ENCODE measurements around the gene CSTA. TPM values are rescaled to one million over a fixed set of nuclear protein-coding genes. Genes with fewer than 3 reads are reported as not detected.

CSTA gene
- total and polyA plus RNA-seq, 4 donors: 6.5 to 52.5 (median 31.4) TPM

GRCh38 chr3:122307976-122308375 lies 17.1 kb upstream of the CSTA start:
- H3K36me3 ChIP-seq (ENCODE audit: control insufficient read depth in 4 of 4, insufficient read depth in 4 of 4, low read length in 4 of 4): no peaks in the 10 kb centered on the region
- ATAC-seq (ENCODE audit: insufficient read depth, low FRiP score) (no peak), DNase-seq (no peak)
- TF ChIP-seq CTCF (IDR thresholded peaks at IDR 0.05; ENCODE audit: control extremely low read depth, extremely low read depth): no peak
- peak overlapping the region in 1 of 2 donors; percentile 31 for H3K27ac ChIP-seq (ENCODE audit: low read depth in 1 of 2, low read length in 1 of 2)
- H3K27me3 ChIP-seq (ENCODE audit: control insufficient read depth in 3 of 3, insufficient read depth in 3 of 3, low read length in 2 of 3): peaks cover 0 to 2% (median 0%) of the 10 kb centered on the region in 3 donors
- peaks cover 0 to 2% (median 0%) of the 10 kb centered on the region in 5 donors for H3K4me1 ChIP-seq (ENCODE audit: control insufficient read depth in 5 of 5, insufficient read depth in 5 of 5, low read length in 5 of 5)
- H3K4me3 ChIP-seq: no peak overlapping the region
- no peaks in the 10 kb centered on the region for H3K9me3 ChIP-seq (ENCODE audit: control insufficient read depth in 4 of 4, insufficient read depth in 3 of 4, low read length in 3 of 4)
- no peak overlapping the region for H3K9ac ChIP-seq (ENCODE audit: insufficient read depth in 1 of 2, low read length in 2 of 2)

- ATAC-seq (ENCODE audit: insufficient read depth, low FRiP score) (no peak), DNase-seq (no peak)
- no peak overlapping the region for H3K27ac ChIP-seq (ENCODE audit: low read depth in 1 of 2, low read length in 1 of 2)
- H3K9ac ChIP-seq (ENCODE audit: insufficient read depth in 1 of 2, low read length in 2 of 2): no peak overlapping the region
- H3K27me3 ChIP-seq (ENCODE audit: control insufficient read depth in 3 of 3, insufficient read depth in 3 of 3, low read length in 2 of 3): peaks cover 0 to 2% (median 0%) of the 10 kb centered on the region in 3 donors
- H3K9me3 ChIP-seq (ENCODE audit: control insufficient read depth in 4 of 4, insufficient read depth in 3 of 4, low read length in 3 of 4): no peaks in the 10 kb centered on the region
- TF ChIP-seq CTCF (IDR thresholded peaks at IDR 0.05; ENCODE audit: control extremely low read depth, extremely low read depth): no peak
- H3K36me3 ChIP-seq (ENCODE audit: control insufficient read depth in 4 of 4, insufficient read depth in 4 of 4, low read length in 4 of 4): no peaks in the 10 kb centered on the region
- no peak overlapping the region for H3K4me3 ChIP-seq
- 14 to 28% methylated on average over 1 of the region's 1 CpG for WGBS, 2 donors
- H3K4me1 ChIP-seq (ENCODE audit: control insufficient read depth in 5 of 5, insufficient read depth in 5 of 5, low read length in 5 of 5): peaks cover 0 to 10% (median 0%) of the 10 kb centered on the region in 5 donors
Measured at GRCh38 chr3:122310361-122310760, 14.7 kb upstream of the CSTA start.

- no peak for TF ChIP-seq CTCF (IDR thresholded peaks at IDR 0.05; ENCODE audit: control extremely low read depth, extremely low read depth)
- ATAC-seq (ENCODE audit: insufficient read depth, low FRiP score) (no peak), DNase-seq (no peak)
Measured at GRCh38 chr3:122312826-122313225, 12.2 kb upstream of the CSTA start.

GRCh38 chr3:122313281-122313680 lies 11.8 kb upstream of the CSTA start:
- Histone ChIP-seq H3K4me3 (no peak overlapping the region), H3K27me3 (ENCODE audit: control insufficient read depth in 3 of 3, insufficient read depth in 3 of 3, low read length in 2 of 3) (peaks cover 0 to 2% (median 0%) of the 10 kb centered on the region in 3 donors), H3K36me3 (ENCODE audit: control insufficient read depth in 4 of 4, insufficient read depth in 4 of 4, low read length in 4 of 4) (no peaks in the 10 kb centered on the region), H3K9ac (ENCODE audit: insufficient read depth in 1 of 2, low read length in 2 of 2) (no peak overlapping the region), H3K27ac (ENCODE audit: low read depth in 1 of 2, low read length in 1 of 2) (no peak overlapping the region), H3K9me3 (ENCODE audit: control insufficient read depth in 4 of 4, insufficient read depth in 3 of 4, low read length in 3 of 4) (peaks cover 0 to 2% (median 0%) of the 10 kb centered on the region in 4 donors), H3K4me1 (ENCODE audit: control insufficient read depth in 5 of 5, insufficient read depth in 5 of 5, low read length in 5 of 5) (peaks cover 0 to 10% (median 0%) of the 10 kb centered on the region in 5 donors)
- no peak for TF ChIP-seq CTCF (IDR thresholded peaks at IDR 0.05; ENCODE audit: control extremely low read depth, extremely low read depth)
- DNase-seq (peak in 2 of 3 donors; percentile 65 to 82), ATAC-seq (ENCODE audit: insufficient read depth, low FRiP score) (no peak)
- 25 to 43% methylated on average over 3 of the region's 3 CpGs for WGBS, 2 donors

More at GRCh38 chr3:122312826-122313225, 12.2 kb upstream of the CSTA start:
- Histone ChIP-seq H3K4me1 (ENCODE audit: control insufficient read depth in 5 of 5, insufficient read depth in 5 of 5, low read length in 5 of 5) (peaks cover 0 to 10% (median 0%) of the 10 kb centered on the region in 5 donors), H3K9ac (ENCODE audit: insufficient read depth in 1 of 2, low read length in 2 of 2) (no peak overlapping the region), H3K4me3 (no peak overlapping the region), H3K36me3 (ENCODE audit: control insufficient read depth in 4 of 4, insufficient read depth in 4 of 4, low read length in 4 of 4) (no peaks in the 10 kb centered on the region), H3K27me3 (ENCODE audit: control insufficient read depth in 3 of 3, insufficient read depth in 3 of 3, low read length in 2 of 3) (peaks cover 0 to 2% (median 0%) of the 10 kb centered on the region in 3 donors), H3K27ac (ENCODE audit: low read depth in 1 of 2, low read length in 1 of 2) (no peak overlapping the region), H3K9me3 (ENCODE audit: control insufficient read depth in 4 of 4, insufficient read depth in 3 of 4, low read length in 3 of 4) (peaks cover 0 to 2% (median 0%) of the 10 kb centered on the region in 4 donors)

Measured in lung (tissue), 12 donors.